ENCODE data around the gene APLP2.
A peak's percentile ranks its signal among the peaks of the same experiment; 100 is the strongest.

The APLP2 gene

DNA sequence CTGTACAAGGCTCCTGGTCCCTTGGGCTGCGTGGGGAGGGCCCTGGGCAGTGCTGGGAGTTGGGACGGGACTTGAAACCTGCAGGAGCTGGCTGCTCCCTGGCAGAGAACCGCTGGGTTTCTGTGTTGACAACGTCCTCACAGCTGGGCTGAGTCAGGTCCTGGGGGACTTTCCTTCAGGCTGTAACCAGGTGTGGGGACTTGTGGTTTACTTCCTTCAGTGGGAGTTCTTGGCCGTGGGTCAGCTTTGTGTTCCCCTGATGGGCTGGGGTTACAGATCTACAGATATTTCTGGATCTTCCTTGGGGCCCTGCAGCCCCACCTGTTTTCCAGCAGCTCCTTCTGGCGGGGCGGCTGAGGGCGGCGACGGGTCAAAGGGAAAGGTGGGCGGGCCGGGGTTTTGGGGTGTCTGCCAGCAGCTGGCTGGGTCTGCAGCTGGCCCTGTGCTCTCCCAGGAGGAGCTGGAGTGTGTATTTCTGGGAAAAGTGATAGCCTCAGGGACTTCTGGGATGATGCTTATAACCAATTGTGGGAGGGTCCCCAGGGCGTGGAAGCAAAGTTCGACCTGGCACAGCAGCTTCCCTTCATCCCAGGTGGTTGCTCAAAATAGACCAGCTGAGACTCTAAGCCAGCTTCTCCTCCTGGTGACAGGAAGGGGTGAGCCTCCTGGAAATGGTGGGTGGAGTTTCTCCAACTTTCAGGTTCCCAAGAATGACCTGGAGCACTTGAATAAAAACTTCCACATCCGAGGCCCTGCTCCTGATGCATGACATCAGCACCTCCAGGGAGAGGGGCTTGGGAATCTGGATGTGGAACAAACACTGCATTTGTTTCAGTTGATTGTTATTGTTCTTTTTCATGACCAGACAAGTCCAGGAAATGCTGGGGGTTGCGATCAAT is 109.0 kb downstream of the APLP2 start:
- DNase-seq (ENCODE audit: low read depth) = no peak
- TF ChIP-seq MYC (IDR thresholded peaks at IDR 0.05; ENCODE audit: low read depth, low read length) (no peak), POLR2A (IDR thresholded peaks at IDR 0.05; ENCODE audit: extremely low read depth, insufficient read length) (no peak)
- TF ChIP-seq, protein P1, sequence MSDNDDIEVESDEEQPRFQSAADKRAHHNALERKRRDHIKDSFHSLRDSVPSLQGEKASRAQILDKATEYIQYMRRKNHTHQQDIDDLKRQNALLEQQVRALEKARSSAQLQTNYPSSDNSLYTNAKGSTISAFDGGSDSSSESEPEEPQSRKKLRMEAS (IDR thresholded peaks at IDR 0.05; ENCODE audit: low read depth, low read length) = no peak
- TF ChIP-seq, protein P2, sequence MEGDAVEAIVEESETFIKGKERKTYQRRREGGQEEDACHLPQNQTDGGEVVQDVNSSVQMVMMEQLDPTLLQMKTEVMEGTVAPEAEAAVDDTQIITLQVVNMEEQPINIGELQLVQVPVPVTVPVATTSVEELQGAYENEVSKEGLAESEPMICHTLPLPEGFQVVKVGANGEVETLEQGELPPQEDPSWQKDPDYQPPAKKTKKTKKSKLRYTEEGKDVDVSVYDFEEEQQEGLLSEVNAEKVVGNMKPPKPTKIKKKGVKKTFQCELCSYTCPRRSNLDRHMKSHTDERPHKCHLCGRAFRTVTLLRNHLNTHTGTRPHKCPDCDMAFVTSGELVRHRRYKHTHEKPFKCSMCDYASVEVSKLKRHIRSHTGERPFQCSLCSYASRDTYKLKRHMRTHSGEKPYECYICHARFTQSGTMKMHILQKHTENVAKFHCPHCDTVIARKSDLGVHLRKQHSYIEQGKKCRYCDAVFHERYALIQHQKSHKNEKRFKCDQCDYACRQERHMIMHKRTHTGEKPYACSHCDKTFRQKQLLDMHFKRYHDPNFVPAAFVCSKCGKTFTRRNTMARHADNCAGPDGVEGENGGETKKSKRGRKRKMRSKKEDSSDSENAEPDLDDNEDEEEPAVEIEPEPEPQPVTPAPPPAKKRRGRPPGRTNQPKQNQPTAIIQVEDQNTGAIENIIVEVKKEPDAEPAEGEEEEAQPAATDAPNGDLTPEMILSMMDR (IDR thresholded peaks at IDR 0.05; ENCODE audit: low read depth, low read length) = no peak
- H3K4me3 ChIP-seq (ENCODE audit: low read depth, low read length) = no peak overlapping the region

DNA sequence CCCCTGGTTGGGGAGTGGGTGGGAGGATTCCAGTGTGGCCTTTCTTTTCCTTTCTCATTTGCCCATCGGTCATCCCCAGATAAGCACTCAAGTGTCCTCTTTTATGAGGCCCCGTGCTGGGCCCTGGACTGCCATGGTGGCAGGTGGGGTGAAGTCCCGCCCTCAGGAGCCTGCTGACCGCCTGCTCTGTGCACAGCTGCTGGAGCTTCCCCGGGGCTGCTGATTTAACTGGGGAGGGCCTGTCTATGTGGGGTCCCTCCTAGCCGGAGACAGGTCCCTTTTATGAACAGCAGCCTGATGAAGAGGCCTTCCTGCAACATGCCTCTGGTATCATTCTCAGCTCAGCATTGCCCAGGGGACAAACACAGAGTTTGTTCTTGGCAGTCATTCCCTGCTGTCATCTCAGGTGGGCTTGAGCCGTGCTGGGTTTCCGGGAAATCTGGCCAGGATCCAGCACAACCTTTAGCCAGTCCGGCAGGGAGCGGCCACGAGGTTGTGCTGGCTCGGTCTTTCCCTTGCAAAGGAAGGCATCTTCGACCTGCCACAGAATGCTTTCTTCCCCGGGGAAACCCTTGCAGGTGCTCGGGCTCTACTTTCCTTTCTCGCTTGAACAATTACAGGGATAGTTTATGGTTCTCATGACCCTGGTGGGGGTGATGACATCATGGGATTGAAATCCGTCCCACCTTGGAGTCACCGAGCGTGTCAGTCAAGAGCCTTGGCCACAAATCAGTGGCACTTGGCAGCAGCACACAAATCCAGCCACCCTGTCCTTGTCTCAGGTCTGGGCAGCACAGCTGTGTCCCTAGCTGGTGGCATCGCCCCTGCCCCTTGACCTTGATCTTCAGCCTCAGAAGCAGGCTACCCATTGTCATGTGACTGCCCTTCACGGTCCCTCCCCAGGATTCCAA is 110.0 kb downstream of the APLP2 start:
- TF ChIP-seq, protein P1 (IDR thresholded peaks at IDR 0.05; ENCODE audit: low read depth, low read length) = no peak
- TF ChIP-seq MYC (IDR thresholded peaks at IDR 0.05; ENCODE audit: low read depth, low read length) (no peak), POLR2A (IDR thresholded peaks at IDR 0.05; ENCODE audit: extremely low read depth, insufficient read length) (no peak)
- TF ChIP-seq, protein P2 (IDR thresholded peaks at IDR 0.05; ENCODE audit: low read depth, low read length) = no peak
- no peak overlapping the region for H3K4me3 ChIP-seq (ENCODE audit: low read depth, low read length)
- DNase-seq (ENCODE audit: low read depth) = no peak

DNA sequence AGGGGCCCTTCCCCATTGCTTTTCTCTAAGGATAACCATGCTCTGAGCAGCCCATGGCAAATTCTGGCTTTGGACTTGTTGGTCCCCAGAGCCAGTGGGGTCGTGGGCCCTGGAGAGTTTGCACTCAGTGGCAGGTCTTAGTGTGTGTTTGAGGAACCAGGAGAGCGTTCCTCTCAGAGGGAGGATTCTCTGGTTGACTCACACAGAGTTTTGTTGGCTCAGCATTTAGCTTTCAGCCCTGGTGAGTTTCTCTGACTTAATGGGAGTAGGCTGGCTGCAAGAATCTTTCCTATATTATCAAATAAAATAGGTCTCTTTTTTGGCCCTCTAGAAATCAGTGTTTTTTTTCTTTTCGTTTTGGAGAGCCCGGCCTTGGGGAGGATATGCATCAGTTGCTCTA is 110.8 kb downstream of the APLP2 start:
- DNase-seq (ENCODE audit: low read depth) = no peak
- TF ChIP-seq, protein P2 (IDR thresholded peaks at IDR 0.05; ENCODE audit: low read depth, low read length) = no peak
- TF ChIP-seq POLR2A (IDR thresholded peaks at IDR 0.05; ENCODE audit: extremely low read depth, insufficient read length) (no peak), MYC (IDR thresholded peaks at IDR 0.05; ENCODE audit: low read depth, low read length) (no peak)
- TF ChIP-seq, protein P1 (IDR thresholded peaks at IDR 0.05; ENCODE audit: low read depth, low read length) = no peak
- H3K4me3 ChIP-seq (ENCODE audit: low read depth, low read length) = no peak overlapping the region

DNA sequence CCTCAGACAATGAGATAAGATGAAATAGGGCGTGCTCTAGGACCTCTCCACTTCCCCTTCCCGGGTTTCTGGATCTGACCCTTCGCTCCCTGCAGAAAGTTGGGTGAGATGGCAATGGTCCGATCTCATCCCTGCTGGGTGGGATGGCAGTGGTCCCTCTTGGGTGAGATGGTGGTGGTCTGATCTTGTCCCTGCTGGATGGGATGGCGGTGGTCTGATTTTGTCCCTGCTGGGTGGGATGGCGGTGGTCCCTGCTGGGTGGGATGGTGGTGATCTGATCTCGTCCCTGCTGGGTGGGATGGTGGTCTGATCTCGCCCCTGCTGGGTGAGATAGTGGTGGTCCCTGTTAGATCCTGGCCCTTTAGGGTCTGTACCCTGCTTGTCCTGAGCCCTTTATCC is 111.2 kb downstream of the APLP2 start:
- TF ChIP-seq MYC (IDR thresholded peaks at IDR 0.05; ENCODE audit: low read depth, low read length) (no peak), POLR2A (IDR thresholded peaks at IDR 0.05; ENCODE audit: extremely low read depth, insufficient read length) (no peak)
- TF ChIP-seq, protein P1 (IDR thresholded peaks at IDR 0.05; ENCODE audit: low read depth, low read length) = no peak
- TF ChIP-seq, protein P2 (IDR thresholded peaks at IDR 0.05; ENCODE audit: low read depth, low read length) = no peak
- no peak overlapping the region for H3K4me3 ChIP-seq (ENCODE audit: low read depth, low read length)

DNA sequence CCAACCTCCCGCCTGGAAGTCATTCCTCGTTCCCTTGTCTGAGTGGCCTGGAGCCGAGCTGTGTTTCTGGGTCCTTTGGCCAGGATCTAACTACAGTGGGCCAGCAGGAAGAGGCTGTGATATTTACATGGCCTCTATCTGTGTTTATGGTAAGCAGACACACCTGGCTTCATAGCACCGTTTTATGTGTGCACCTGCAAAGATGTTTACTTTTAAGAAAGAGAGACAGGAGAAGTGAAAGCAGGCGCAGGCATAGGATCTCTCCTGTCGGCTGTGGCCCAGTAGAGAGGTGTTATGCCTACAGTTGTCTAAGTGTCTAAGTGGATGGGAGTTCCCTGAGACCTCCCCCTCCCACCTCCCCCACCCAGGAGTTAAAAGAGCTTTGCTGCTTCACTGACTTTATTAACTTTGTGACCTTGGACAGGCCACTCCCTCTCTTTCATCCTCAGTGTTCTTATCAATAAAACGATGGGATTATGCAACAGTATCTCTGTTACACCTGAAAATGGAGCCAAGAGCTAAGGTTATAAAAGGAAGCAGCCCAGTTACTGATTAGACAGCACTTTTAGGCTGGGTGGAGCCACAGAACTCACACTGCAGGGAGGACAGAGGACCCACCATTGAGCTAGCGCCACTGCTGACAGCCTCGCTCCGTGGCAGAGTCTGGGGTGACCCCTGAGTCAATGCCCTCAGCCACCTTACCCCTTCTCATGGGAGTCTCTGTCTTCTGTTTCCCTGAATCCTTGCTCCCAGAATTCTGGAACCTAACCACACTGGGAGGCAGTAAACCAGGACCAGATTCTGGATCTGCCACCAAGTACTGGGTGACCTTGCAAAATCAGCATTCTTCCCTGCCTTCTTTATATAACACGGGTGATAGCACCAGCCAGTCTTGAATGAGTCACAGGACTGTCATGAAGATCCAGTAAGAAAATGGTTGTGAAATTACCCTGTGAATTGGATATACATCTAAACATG is 111.9 kb downstream of the APLP2 start:
- DNase-seq (ENCODE audit: low read depth) = peak; percentile 53
- no peak overlapping the region for H3K4me3 ChIP-seq (ENCODE audit: low read depth, low read length)
- TF ChIP-seq, protein P1 (IDR thresholded peaks at IDR 0.05; ENCODE audit: low read depth, low read length) = no peak

More for the DNA sequence above, 111.2 kb downstream of the APLP2 start:
- no peak for DNase-seq (ENCODE audit: low read depth)
